Transverse colon (tissue), 4 donors: ENCODE data around the gene NECAB2. TPM values are rescaled to one million over a fixed set of nuclear protein-coding genes. Genes with fewer than 3 reads are reported as not detected.

ENCODE experiments used
- DNase-seq: peaks from one replicate; pipeline ENCODE4 v3.0.0-alpha.2; 2019
- H3K27ac ChIP-seq, 4 donors: fragments of 200-600 bp; sonication (generic); 2 replicates each; pipeline ENCODE4 v1.5.1; 2016 to 2018; ENCODE audit warnings: inconsistent platforms in 4 of 4
- H3K27me3 ChIP-seq: fragments of 200-600 bp; sonication (generic); 2 replicates; pipeline ENCODE4 v1.5.1; 2017; ENCODE audit warnings: inconsistent platforms
- H3K36me3 ChIP-seq, 4 donors: fragments of 200-600 bp; sonication (generic); 2 replicates each; pipeline ENCODE4 v1.5.1; 2017 to 2019; ENCODE audit warnings: inconsistent platforms in 4 of 4
- H3K4me1 ChIP-seq, 4 donors: fragments of 200-600 bp; sonication (generic); 2 replicates each; pipeline ENCODE4 v1.5.1; 2017 to 2020; ENCODE audit warnings: inconsistent platforms in 4 of 4
- H3K4me3 ChIP-seq, 4 donors: fragments of 200-600 bp; sonication (generic); 1 replicate in 1 of 4; 2 replicates in 3 of 4; pipeline versions ENCODE4 v1.5.1 to v1.6.1; 2017 to 2019; ENCODE audit warnings: inconsistent platforms in 4 of 4
- H3K9me3 ChIP-seq, 2 donors: fragments of 200-600 bp; sonication (generic); 2 replicates each; pipeline ENCODE4 v1.5.1; 2017 to 2019; ENCODE audit warnings: inconsistent platforms in 2 of 2
- CTCF ChIP-seq, 5 experiments: fragments of 200-600 bp in 3 of 5; fragments of 450-650 bp in 2 of 5; sonication (generic) in 3 of 5; IDR thresholded peaks; 1 replicate in 2 of 5; 2 replicates in 3 of 5; pipeline ENCODE4 v1.5.1; 2016 to 2017; ENCODE audit warnings: antibody characterized with exemption in 5 of 5, inconsistent platforms in 3 of 5, mild to moderate bottlenecking in 2 of 5, moderate library complexity in 1 of 5
- EP300 ChIP-seq: sonication (generic); formaldehyde crosslinking; IDR thresholded peaks from one replicate; pipeline ENCODE4 v1.6.1; 2017; ENCODE audit warnings: antibody characterized with exemption, low read depth
- POLR2A ChIP-seq: fragments of 450-650 bp; IDR thresholded peaks from one replicate; pipeline ENCODE4 v1.6.1; 2016; ENCODE audit warnings: antibody characterized with exemption, mild to moderate bottlenecking, moderate library complexity
- POLR2AphosphoS5 ChIP-seq, 3 donors: sonication (generic); formaldehyde crosslinking; IDR thresholded peaks; one replicate each; pipeline ENCODE4 v1.6.1; 2016; ENCODE audit warnings: antibody characterized with exemption in 3 of 3
- WGBS, 2 donors: methylation state at CpG; one replicate each; pipeline ENCODE4 v1.1.5; 2018; ENCODE audit warnings: low coverage in 1 of 2; 5-methylcytosine and 5-hydroxymethylcytosine counted together
- in situ Hi-C, 4 donors: fragments of 200-750 bp; cut with MboI; loops; one replicate each; pipeline versions ENCODE4 v1.15.0 to v1.15.1; 2017; ENCODE audit warnings: low sequenced_read_pairs in 3 of 4, low pct_ligation_motif_present in 1 of 4, low pct_unique_long_range_greater_than_20kb in 1 of 4
- intact Hi-C: fragments of 100-400 bp; cut with DNase I; formaldehyde crosslinking; loops from one replicate; pipeline ENCODE4 v1.15.1; 2023; ENCODE audit warnings: low total_unique reads
- total RNA-seq, 4 donors: library from RNA; depleted of rRNA; stranded (reverse); fragments of >200 nt; gene quantifications; one replicate each; pipeline ENCODE4 v1.1.0, GENCODE V29; 2016

The NECAB2 gene
- total RNA-seq, 4 donors from 2014 or later = 0.41 TPM; not detected in 3

GRCh38 chr16:83928341-83929055 is 39.5 kb upstream of the NECAB2 start:
- DNase-seq = no peak
- Histone ChIP-seq H3K27ac (no peak overlapping the region), H3K4me1 (peaks cover 4 to 6% (median 6%) of the 10 kb centered on the region in 4 donors), H3K9me3 (no peaks in the 10 kb centered on the region), H3K36me3 (no peaks in the 10 kb centered on the region), H3K4me3 (no peak overlapping the region), H3K27me3 (no peaks in the 10 kb centered on the region)
- in situ Hi-C loops = no loop called here
- WGBS, 2 donors = 90 to 93% methylated on average over 3 to 16 of the region's 16 CpGs
- TF ChIP-seq EP300 (no peak), POLR2AphosphoS5 (IDR thresholded peaks at IDR 0.05) (no peak), POLR2A (no peak), CTCF (IDR thresholded peaks at IDR 0.05) (no peak)
- intact Hi-C loops = loop anchor here (10.0 kb wide), 1 partner anchor 556 kb away; no protein-coding TSS in a partner anchor

GRCh38 chr16:83929811-83930555 is 38.1 kb upstream of the NECAB2 start:
- H3K27me3 ChIP-seq = no peaks in the 10 kb centered on the region
- H3K36me3 ChIP-seq = no peaks in the 10 kb centered on the region
- TF ChIP-seq POLR2A (no peak), EP300 (no peak), POLR2AphosphoS5 (IDR thresholded peaks at IDR 0.05) (no peak), CTCF (IDR thresholded peaks at IDR 0.05) (no peak)
- no peak for DNase-seq
- intact Hi-C loops (loop anchor here (10.0 kb wide), 1 partner anchor 555 kb away; no protein-coding TSS in a partner anchor), in situ Hi-C loops (no loop called here)
- peaks cover 4 to 6% (median 6%) of the 10 kb centered on the region in 4 donors for H3K4me1 ChIP-seq
- no peak overlapping the region for H3K27ac ChIP-seq
- no peak overlapping the region for H3K4me3 ChIP-seq
- no peaks in the 10 kb centered on the region for H3K9me3 ChIP-seq
- 77 to 93% methylated on average over 4 to 16 of the region's 17 CpGs for WGBS, 2 donors

- WGBS, 2 donors = 77% methylated on average over 22 of the region's 22 CpGs; no CpG with 5 or more reads in 1 of the 2 donors
- in situ Hi-C loops = no loop called here
- no peak for DNase-seq
- Histone ChIP-seq H3K4me3 (no peak overlapping the region), H3K36me3 (no peaks in the 10 kb centered on the region), H3K9me3 (no peaks in the 10 kb centered on the region), H3K27me3 (no peaks in the 10 kb centered on the region), H3K27ac (no peak overlapping the region), H3K4me1 (peaks cover 4 to 6% (median 6%) of the 10 kb centered on the region in 4 donors)
- TF ChIP-seq EP300 = no peak
- TF ChIP-seq POLR2A = no peak
- no peak for TF ChIP-seq CTCF (IDR thresholded peaks at IDR 0.05)
- TF ChIP-seq POLR2AphosphoS5 (IDR thresholded peaks at IDR 0.05) = no peak
- intact Hi-C loops = no loop called here
Measured at GRCh38 chr16:83930730-83931500, 37.1 kb upstream of the NECAB2 start.

GRCh38 chr16:83931556-83931955 is 36.5 kb upstream of the NECAB2 start:
- 83% methylated on average over 16 of the region's 17 CpGs; no CpG with 5 or more reads in 1 of the 2 donors for WGBS, 2 donors

More at GRCh38 chr16:83931556-83931955, 36.5 kb upstream of the NECAB2 start:
- H3K9me3 ChIP-seq = no peaks in the 10 kb centered on the region
- H3K4me3 ChIP-seq = no peak overlapping the region
- TF ChIP-seq EP300 (no peak), CTCF (IDR thresholded peaks at IDR 0.05) (no peak), POLR2A (no peak), POLR2AphosphoS5 (IDR thresholded peaks at IDR 0.05) (no peak)
- H3K4me1 ChIP-seq = peaks cover 4 to 6% (median 5%) of the 10 kb centered on the region in 4 donors
- DNase-seq = no peak
- H3K27me3 ChIP-seq = no peaks in the 10 kb centered on the region
- H3K36me3 ChIP-seq = no peaks in the 10 kb centered on the region
- no peak overlapping the region for H3K27ac ChIP-seq
- in situ Hi-C loops (no loop called here), intact Hi-C loops (no loop called here)
